ENCODE results near the gene STXBP5. TPM values are rescaled to one million over a fixed set of nuclear protein-coding genes. Genes with fewer than 3 reads are reported as not detected.

Gene STXBP5
- total RNA-seq, 4 donors from 2014 or later: 25.6 to 40.0 (median 30.4) TPM

DNA sequence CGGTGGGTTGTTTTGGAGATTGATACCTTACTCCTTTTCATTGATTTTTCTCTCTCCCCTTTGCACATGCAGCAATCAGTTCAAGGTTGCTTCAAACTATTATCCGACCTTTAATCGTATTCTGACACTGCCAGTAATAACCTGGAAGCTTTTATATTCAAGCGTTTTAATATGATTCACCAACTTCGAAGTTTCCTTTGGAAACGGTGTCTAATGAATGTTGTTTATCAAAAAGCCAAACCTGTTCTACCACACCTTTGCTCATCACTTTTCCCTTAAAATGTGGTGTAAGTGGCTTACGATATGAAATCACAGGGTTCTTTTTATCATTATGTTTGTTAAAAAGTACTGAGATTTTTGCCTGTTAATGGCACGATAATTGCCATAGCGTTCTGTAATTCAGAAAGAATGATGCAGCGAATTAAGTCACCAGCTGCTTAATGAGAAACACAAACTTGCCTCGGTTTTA, 660 bp downstream of the STXBP5 start:
- H3K36me3 ChIP-seq: no peaks in the 10 kb centered on the region
- H3K27ac ChIP-seq: peak overlapping the region; percentile 97 to 98 (median 98)
- no peaks in the 10 kb centered on the region for H3K27me3 ChIP-seq
- TF ChIP-seq, protein P1, sequence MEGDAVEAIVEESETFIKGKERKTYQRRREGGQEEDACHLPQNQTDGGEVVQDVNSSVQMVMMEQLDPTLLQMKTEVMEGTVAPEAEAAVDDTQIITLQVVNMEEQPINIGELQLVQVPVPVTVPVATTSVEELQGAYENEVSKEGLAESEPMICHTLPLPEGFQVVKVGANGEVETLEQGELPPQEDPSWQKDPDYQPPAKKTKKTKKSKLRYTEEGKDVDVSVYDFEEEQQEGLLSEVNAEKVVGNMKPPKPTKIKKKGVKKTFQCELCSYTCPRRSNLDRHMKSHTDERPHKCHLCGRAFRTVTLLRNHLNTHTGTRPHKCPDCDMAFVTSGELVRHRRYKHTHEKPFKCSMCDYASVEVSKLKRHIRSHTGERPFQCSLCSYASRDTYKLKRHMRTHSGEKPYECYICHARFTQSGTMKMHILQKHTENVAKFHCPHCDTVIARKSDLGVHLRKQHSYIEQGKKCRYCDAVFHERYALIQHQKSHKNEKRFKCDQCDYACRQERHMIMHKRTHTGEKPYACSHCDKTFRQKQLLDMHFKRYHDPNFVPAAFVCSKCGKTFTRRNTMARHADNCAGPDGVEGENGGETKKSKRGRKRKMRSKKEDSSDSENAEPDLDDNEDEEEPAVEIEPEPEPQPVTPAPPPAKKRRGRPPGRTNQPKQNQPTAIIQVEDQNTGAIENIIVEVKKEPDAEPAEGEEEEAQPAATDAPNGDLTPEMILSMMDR (IDR thresholded peaks at IDR 0.05): no peak
- no peak for TF ChIP-seq POLR2A (IDR thresholded peaks at IDR 0.05)
- intact Hi-C loops (cut with DNase I): no loop called here
- WGBS, 2 donors: 2 to 5% methylated on average over 11 of the region's 11 CpGs
- H3K4me1 ChIP-seq: peaks cover 5 to 46% (median 5%) of the 10 kb centered on the region in 3 donors
- no peaks in the 10 kb centered on the region for H3K9me3 ChIP-seq
- no peak for DNase-seq
- peak overlapping the region; percentile 81 to 97 (median 90) for H3K4me3 ChIP-seq

DNA sequence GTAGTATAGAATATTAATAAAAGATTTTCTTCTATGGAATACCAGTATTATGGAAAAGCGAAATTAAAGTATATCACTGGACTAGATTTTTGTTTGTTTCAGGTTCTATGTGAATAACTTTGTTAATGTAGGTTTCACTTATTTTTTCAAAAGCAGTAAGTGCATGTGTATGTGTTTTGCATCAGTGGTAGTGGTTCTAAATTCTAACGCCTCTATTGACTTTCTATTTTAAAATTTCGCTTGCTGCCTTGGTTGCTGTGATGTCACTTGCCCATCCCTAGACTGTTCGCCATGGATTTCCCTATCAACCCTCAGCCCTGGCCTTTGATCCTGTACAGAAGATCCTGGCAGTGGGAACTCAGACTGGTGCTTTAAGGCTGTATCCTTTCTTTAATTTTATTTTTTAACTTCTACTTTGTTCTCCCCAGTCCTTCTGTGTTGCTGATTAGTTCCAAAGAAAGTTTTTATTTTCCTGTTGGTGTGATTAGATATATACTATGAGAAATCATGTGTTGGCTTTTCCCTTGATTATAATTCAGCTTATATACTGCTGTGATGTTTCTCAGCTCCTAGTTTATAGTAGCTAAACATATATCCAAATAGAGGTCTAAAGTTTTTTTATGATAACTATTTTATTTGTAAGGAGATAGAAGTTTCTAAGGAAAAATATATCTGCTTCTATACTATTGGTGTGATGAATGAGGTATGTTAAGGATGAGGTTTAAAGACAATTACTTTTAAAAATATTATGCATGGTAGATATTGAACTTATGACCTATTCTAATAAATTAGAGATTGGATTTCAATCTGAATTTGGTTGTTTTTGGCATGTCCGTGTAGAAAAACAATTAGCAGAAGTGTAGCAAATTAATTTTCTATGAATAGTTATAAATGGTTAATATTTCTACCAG, 1.7 kb downstream of the STXBP5 start:
- no peaks in the 10 kb centered on the region for H3K9me3 ChIP-seq
- H3K4me1 ChIP-seq: peaks cover 5 to 46% (median 5%) of the 10 kb centered on the region in 3 donors
- no peak for DNase-seq
- TF ChIP-seq, protein P1 (IDR thresholded peaks at IDR 0.05): no peak
- TF ChIP-seq POLR2A (IDR thresholded peaks at IDR 0.05): no peak
- H3K27me3 ChIP-seq: no peaks in the 10 kb centered on the region
- H3K4me3 ChIP-seq: peak overlapping the region; percentile 81 to 97 (median 90)
- peak overlapping the region in 2 of 4 donors; percentile 22 to 97 for H3K27ac ChIP-seq
- H3K36me3 ChIP-seq: no peaks in the 10 kb centered on the region
- 54 to 72% methylated on average over 5 of the region's 5 CpGs for WGBS, 2 donors
- intact Hi-C loops (cut with DNase I): no loop called here

DNA sequence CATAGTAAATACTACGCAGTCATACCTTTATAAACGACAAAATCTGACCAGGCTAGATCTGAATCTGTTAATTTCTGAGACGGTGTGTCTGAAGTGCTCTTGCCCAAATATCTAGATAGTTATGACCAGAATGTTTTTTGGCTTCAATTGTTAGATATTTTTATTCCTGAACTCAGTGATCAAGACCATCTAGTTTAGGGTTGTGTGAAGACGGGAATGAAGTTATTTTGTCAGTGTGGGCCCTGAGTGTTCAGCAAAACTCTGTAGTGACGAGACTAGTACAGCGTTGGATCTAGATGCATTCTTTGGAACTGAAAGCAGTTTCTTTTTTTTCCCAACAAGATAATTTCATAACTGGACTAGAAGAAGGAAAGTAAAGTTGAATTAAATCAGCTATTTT, 3.1 kb downstream of the STXBP5 start:
- 80 to 85% methylated on average over 6 of the region's 6 CpGs for WGBS, 2 donors
- no peaks in the 10 kb centered on the region for H3K27me3 ChIP-seq
- TF ChIP-seq POLR2A (IDR thresholded peaks at IDR 0.05): no peak
- TF ChIP-seq, protein P1 (IDR thresholded peaks at IDR 0.05): no peak
- peaks cover 0 to 6% (median 0%) of the 10 kb centered on the region in 3 donors for H3K36me3 ChIP-seq
- H3K4me1 ChIP-seq: peaks cover 5 to 40% (median 5%) of the 10 kb centered on the region in 3 donors
- H3K9me3 ChIP-seq: no peaks in the 10 kb centered on the region
- H3K27ac ChIP-seq: peak overlapping the region in 2 of 4 donors; percentile 1 to 22
- intact Hi-C loops (cut with DNase I): no loop called here
- no peak for DNase-seq
- peak overlapping the region in 1 of 4 donors; percentile 0 for H3K4me3 ChIP-seq

DNA sequence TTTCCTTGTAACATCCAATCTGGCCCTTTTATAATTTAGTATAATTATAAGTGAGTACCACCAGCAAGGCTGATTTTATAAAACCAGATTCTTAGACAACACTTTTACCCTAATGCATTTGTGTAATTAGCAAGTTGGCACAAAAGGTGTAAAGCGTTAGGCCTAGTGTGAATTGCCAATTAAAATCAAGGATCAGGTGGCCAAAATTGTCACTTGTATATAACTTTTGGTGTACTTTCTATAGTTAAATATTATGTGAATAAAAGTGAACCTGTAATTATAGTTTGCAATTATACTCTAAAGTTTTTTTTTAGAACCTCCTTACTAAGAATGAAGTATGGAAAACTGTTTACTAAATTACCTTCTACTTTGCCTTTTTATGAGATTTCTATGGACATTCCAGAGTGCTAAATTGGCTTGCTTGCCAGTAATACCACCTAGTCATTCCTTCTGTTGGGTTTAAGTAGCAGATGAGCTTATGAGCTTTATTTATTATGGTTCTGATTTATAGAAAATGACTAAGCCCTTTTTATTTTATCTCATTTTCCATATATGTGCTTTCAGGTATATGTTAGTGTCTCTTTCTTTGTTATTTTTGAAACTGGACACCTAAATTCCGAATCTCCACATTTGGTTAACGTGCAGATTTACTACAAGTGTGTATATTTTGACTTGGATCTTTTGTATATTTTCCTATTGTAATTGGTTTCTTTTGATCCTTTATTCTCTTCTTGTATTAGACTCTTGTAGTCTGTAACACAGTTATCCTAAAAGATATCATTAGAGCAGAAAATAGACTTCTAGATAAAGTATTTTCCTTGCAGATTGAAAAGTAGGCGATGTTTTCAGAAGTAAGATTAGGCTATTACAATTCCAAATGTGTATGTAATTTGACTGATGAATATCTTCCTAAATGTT, 3.9 kb downstream of the STXBP5 start:
- Histone ChIP-seq H3K4me3 (peak overlapping the region in 1 of 4 donors; percentile 0), H3K9me3 (no peaks in the 10 kb centered on the region), H3K36me3 (peaks cover 0 to 7% (median 0%) of the 10 kb centered on the region in 3 donors), H3K27me3 (no peaks in the 10 kb centered on the region), H3K4me1 (peaks cover 5 to 40% (median 5%) of the 10 kb centered on the region in 3 donors), H3K27ac (peak overlapping the region in 2 of 4 donors; percentile 1 to 21)
- WGBS, 2 donors: 90 to 97% methylated on average over 4 of the region's 4 CpGs
- no peak for DNase-seq
- intact Hi-C loops (cut with DNase I): no loop called here
- TF ChIP-seq, protein P1 (IDR thresholded peaks at IDR 0.05): no peak
- no peak for TF ChIP-seq POLR2A (IDR thresholded peaks at IDR 0.05)

Data from esophagus squamous epithelium (tissue), 5 donors.